SU-DHL-6 (cell line): ENCODE measurements around the gene CLIC4.

Experiments used
- H2AFZ ChIP-seq: fragments of 200-600 bp; sonication (generic); 2 replicates; pipeline ENCODE4 v1.6.1; 2014; ENCODE audit warnings: low read depth, mild to moderate bottlenecking, moderate library complexity, mixed read lengths, antibody characterized with exemption, low read length; ENCODE audit not compliant: severe bottlenecking
- H3F3A ChIP-seq: fragments of 200-600 bp; shearing (Covaris generic); 2 replicates; pipeline ENCODE4 v1.6.0; 2016; ENCODE audit warnings: antibody characterized with exemption, mild to moderate bottlenecking; ENCODE audit not compliant: insufficient read depth
- H3K27ac ChIP-seq: fragments of 200-600 bp; sonication (generic); 2 replicates; pipeline ENCODE4 v1.5.1; 2016; ENCODE audit warnings: low read depth, mild to moderate bottlenecking, low read length, moderate library complexity, mixed read lengths
- H3K27me3 ChIP-seq: fragments of 200-600 bp; sonication (generic), shearing (Covaris generic); 2 replicates; pipeline ENCODE4 v1.6.0; 2014; ENCODE audit warnings: mild to moderate bottlenecking, low read length
- H3K36me3 ChIP-seq: fragments of 200-600 bp; sonication (generic); 2 replicates; pipeline ENCODE4 v1.6.1; 2014; ENCODE audit warnings: mild to moderate bottlenecking, low read length, mixed read lengths
- H3K4me2 ChIP-seq: fragments of 300-600, 200-600 bp; shearing (Covaris generic), sonication (generic); 2 replicates; pipeline ENCODE4 v1.6.0; 2014; ENCODE audit warnings: low read length, low read depth, mild to moderate bottlenecking; ENCODE audit not compliant: poor library complexity, severe bottlenecking
- H3K4me3 ChIP-seq: fragments of 200-600 bp; sonication (generic); 2 replicates; pipeline ENCODE4 v1.5.1; 2014; ENCODE audit warnings: antibody characterized with exemption, low read length, mild to moderate bottlenecking, mixed read lengths; ENCODE audit not compliant: insufficient read depth, poor library complexity, severe bottlenecking
- H3K79me2 ChIP-seq: fragments of 200-600 bp; sonication (generic); 2 replicates; pipeline ENCODE4 v1.6.1; 2014; ENCODE audit warnings: mild to moderate bottlenecking, low read length, moderate library complexity; ENCODE audit not compliant: insufficient read depth
- H3K9ac ChIP-seq: fragments of 200-600 bp; sonication (generic); 2 replicates; pipeline ENCODE4 v1.7.0; 2014; ENCODE audit warnings: mild to moderate bottlenecking, low read length
- H3K9me2 ChIP-seq: fragments of 200-600 bp; sonication (generic); replicated peaks from 2 replicates; pipeline ENCODE4 v1.6.1; 2014; ENCODE audit warnings: low read length; ENCODE audit not compliant: insufficient read depth
- H3K9me3 ChIP-seq: fragments of 200-600 bp; sonication (generic); 2 replicates; pipeline ENCODE4 v1.6.1; 2014; ENCODE audit warnings: low read length, mixed read lengths; ENCODE audit not compliant: insufficient read depth
- H4K20me1 ChIP-seq: fragments of 200-600 bp; sonication (generic); 2 replicates; pipeline ENCODE4 v1.6.1; 2014; ENCODE audit warnings: low read depth, mild to moderate bottlenecking, antibody characterized with exemption, low read length, moderate library complexity, mixed read lengths
- EZH2phosphoT487 ChIP-seq: fragments of 200-600 bp; sonication (generic), shearing (Covaris generic); conservative IDR thresholded peaks from 2 replicates; pipeline ENCODE4 v1.6.1; 2018; ENCODE audit warnings: mild to moderate bottlenecking, antibody characterized with exemption, low read length, moderate library complexity, mixed read lengths
- TF ChIP-seq, protein P1 (sequence below): fragments of 200-600 bp; sonication (generic); IDR thresholded peaks from one replicate; pipeline ENCODE4 v1.5.1; 2017; ENCODE audit warnings: antibody characterized with exemption, mild to moderate bottlenecking, low read length, moderate library complexity; ENCODE audit not compliant: insufficient read depth, poor library complexity, severe bottlenecking

The CLIC4 gene

GRCh38 chr1:24699628-24700027, 45.6 kb upstream of the CLIC4 start:
- Histone ChIP-seq H4K20me1 (no peaks in the 10 kb centered on the region), H3K79me2 (no peaks in the 10 kb centered on the region), H3K27ac (no peak overlapping the region), H3K9ac (no peak overlapping the region), H3K9me2 (no peaks in the 10 kb centered on the region), H3K4me3 (no peak overlapping the region), H3K27me3 (no peaks in the 10 kb centered on the region), H3K36me3 (no peaks in the 10 kb centered on the region), H3K4me2 (no peak overlapping the region), H3K9me3 (no peaks in the 10 kb centered on the region), H3F3A (no peaks in the 10 kb centered on the region), H2AFZ (no peak overlapping the region)
- TF ChIP-seq, protein P1, sequence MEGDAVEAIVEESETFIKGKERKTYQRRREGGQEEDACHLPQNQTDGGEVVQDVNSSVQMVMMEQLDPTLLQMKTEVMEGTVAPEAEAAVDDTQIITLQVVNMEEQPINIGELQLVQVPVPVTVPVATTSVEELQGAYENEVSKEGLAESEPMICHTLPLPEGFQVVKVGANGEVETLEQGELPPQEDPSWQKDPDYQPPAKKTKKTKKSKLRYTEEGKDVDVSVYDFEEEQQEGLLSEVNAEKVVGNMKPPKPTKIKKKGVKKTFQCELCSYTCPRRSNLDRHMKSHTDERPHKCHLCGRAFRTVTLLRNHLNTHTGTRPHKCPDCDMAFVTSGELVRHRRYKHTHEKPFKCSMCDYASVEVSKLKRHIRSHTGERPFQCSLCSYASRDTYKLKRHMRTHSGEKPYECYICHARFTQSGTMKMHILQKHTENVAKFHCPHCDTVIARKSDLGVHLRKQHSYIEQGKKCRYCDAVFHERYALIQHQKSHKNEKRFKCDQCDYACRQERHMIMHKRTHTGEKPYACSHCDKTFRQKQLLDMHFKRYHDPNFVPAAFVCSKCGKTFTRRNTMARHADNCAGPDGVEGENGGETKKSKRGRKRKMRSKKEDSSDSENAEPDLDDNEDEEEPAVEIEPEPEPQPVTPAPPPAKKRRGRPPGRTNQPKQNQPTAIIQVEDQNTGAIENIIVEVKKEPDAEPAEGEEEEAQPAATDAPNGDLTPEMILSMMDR: no peak
- no peak for TF ChIP-seq EZH2phosphoT487

- Histone ChIP-seq H3K79me2 (no peaks in the 10 kb centered on the region), H3K27ac (no peak overlapping the region), H3K9me3 (no peaks in the 10 kb centered on the region), H3F3A (no peaks in the 10 kb centered on the region), H3K36me3 (no peaks in the 10 kb centered on the region), H3K4me3 (no peak overlapping the region), H2AFZ (no peak overlapping the region), H4K20me1 (no peaks in the 10 kb centered on the region), H3K9me2 (no peaks in the 10 kb centered on the region), H3K4me2 (no peak overlapping the region), H3K9ac (no peak overlapping the region), H3K27me3 (no peaks in the 10 kb centered on the region)
- no peak for TF ChIP-seq EZH2phosphoT487
- TF ChIP-seq, protein P1: no peak
Measured at GRCh38 chr1:24702511-24703293, 42.5 kb upstream of the CLIC4 start.

DNA sequence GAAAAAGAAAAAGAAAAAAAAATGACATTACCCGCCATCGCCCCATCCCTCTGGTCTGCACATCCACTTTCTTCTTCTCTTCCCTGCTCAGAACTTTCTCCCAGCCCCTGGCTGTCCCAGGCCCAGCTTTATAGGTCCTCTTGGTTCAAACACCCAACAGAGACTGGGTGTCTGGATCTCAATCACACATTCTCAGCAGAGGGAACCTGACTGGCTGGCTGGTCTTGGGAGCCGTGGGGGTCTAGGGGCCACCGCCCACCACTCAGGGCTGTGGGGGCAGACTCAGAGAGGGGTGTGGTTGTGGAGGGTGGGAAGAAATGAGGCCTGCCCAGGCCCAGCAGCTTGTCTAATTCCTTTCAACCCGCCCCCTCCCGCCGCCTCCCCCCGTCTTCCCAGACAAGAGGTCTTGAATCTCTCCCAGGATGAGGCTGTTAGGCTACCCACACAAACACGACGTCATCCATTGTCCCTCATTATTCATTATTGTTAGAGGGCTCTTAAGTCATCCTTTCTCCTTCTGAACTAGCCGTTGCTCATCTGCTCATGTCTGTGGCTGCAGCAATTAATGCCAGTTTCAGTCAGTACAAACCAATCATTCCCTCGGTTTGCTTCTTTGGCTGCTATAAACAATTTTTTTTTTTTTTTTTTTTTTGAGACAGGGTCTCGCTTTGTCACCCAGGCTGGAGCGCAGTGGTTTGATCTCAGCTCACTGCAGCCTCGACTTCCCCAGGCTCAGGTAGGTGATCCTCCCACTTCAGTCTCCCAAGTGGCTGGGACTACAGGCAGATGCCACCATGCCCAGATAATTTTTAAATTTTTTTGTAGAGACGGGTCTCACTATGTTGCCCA, 40.6 kb upstream of the CLIC4 start:
- H3K9ac ChIP-seq: no peak overlapping the region

More for the DNA sequence above, 40.6 kb upstream of the CLIC4 start:
- no peaks in the 10 kb centered on the region for H3K27me3 ChIP-seq
- no peaks in the 10 kb centered on the region for H3K9me3 ChIP-seq
- TF ChIP-seq, protein P1: no peak
- no peak for TF ChIP-seq EZH2phosphoT487
- no peaks in the 10 kb centered on the region for H3K9me2 ChIP-seq
- H3K79me2 ChIP-seq: no peaks in the 10 kb centered on the region
- no peaks in the 10 kb centered on the region for H3F3A ChIP-seq
- H3K4me2 ChIP-seq: no peak overlapping the region
- H3K4me3 ChIP-seq: no peak overlapping the region
- no peaks in the 10 kb centered on the region for H3K36me3 ChIP-seq
- no peak overlapping the region for H3K27ac ChIP-seq
- H4K20me1 ChIP-seq: no peaks in the 10 kb centered on the region
- H2AFZ ChIP-seq: no peak overlapping the region
